Left lung (tissue), 10 donors: ENCODE results near the gene VPS45. TPM values are rescaled to one million over a fixed set of nuclear protein-coding genes. Genes with fewer than 3 reads are reported as not detected.
"Not testable (repeated sequence)": the region's sequence is repeated elsewhere in the genome, so short reads cannot be mapped to it uniquely, and the experiment has no call there.

ENCODE experiments used
- ATAC-seq: fragments of 200-7000 bp; cut with Tn5 transposase; one replicate; pipeline ENCODE4 v1.9.1; 2020; ENCODE audit warnings: moderate library complexity
- DNase-seq, 4 donors: peaks; one replicate each; pipeline ENCODE4 v3.0.0-alpha.2; 2013 to 2020
- H3K27ac ChIP-seq, 2 donors: fragments of 200-600 bp; sonication (generic) in 1 of 2; one replicate each; pipeline versions ENCODE4 v1.5.0 to v1.8.0; 2020 to 2021
- H3K27me3 ChIP-seq, 2 donors: fragments of 200-600 bp; sonication (generic) in 1 of 2; one replicate each; pipeline versions ENCODE4 v1.5.0 to v1.8.0; 2020 to 2021
- H3K36me3 ChIP-seq, 2 donors: fragments of 200-600 bp; sonication (generic) in 1 of 2; one replicate each; pipeline versions ENCODE4 v1.5.0 to v1.8.0; 2020 to 2021
- H3K4me1 ChIP-seq, 2 donors: fragments of 200-600 bp; one replicate each; pipeline ENCODE4 v1.8.0; 2021
- H3K4me3 ChIP-seq, 2 donors: fragments of 200-600 bp; sonication (generic) in 1 of 2; one replicate each; pipeline versions ENCODE4 v1.5.0 to v1.8.0; 2020 to 2021; ENCODE audit warnings: mild to moderate bottlenecking in 1 of 2
- H3K9me3 ChIP-seq, 2 donors: fragments of 200-600 bp; sonication (generic) in 1 of 2; one replicate each; pipeline versions ENCODE4 v1.5.0 to v1.8.0; 2020 to 2021
- intact Hi-C, 2 donors: fragments of 100-400 bp; cut with DNase I; formaldehyde crosslinking; loops; one replicate each; pipeline versions ENCODE4 v1.11.2 to v1.14.2; 2022
- polyA plus RNA-seq, 6 donors: library from polyadenylated mRNA; unstranded; fragments of 120-200 nt; gene quantifications; one replicate each; pipeline ENCODE4 v1.2.1, GENCODE V29; 2013; ENCODE audit not compliant: insufficient read length in 6 of 6
- total RNA-seq, 2 donors: library from RNA; stranded (reverse); fragmentation: NEBNext Ultra II Directional; extraction: Animal tissue kit (Norgen Biotek cat#: 25700); gene quantifications; one replicate each; pipeline ENCODE4 v1.2.1, GENCODE V29; 2021
- TF ChIP-seq, protein P1 (sequence below), 2 donors: fragments of 200-600 bp; sonication (generic) in 1 of 2; IDR thresholded peaks; one replicate each; pipeline versions ENCODE4 v1.5.0 to v1.8.0; 2021; ENCODE audit warnings: antibody characterized with exemption in 2 of 2
- donor health status: DM: no; HTN: yes; CAD: no.
- donor health status: DM: no; HTN: no; CAD: no.

Gene VPS45
- total and polyA plus RNA-seq, 8 donors = 36.7 to 81.2 (median 68.3) TPM

DNA sequence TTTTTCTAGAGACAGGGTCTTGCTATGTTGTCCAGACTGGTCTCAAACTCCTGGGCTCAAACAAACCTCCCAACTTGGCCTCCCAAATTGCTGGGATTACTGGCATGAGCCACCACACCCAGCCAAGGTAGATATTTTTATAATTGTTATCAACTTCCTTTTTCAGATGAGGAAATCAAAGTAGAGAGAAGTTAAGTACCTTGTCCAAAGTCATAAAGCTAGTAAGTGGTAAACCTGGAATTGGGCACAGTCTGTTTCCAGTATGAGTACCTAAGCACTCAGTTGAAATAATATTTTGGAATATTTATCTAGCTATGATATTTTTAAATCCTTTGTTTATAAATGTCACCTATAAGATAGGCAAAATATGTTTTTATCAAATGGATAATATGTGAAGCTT is 59.9 kb downstream of the VPS45 start:
- TF ChIP-seq, protein P1, sequence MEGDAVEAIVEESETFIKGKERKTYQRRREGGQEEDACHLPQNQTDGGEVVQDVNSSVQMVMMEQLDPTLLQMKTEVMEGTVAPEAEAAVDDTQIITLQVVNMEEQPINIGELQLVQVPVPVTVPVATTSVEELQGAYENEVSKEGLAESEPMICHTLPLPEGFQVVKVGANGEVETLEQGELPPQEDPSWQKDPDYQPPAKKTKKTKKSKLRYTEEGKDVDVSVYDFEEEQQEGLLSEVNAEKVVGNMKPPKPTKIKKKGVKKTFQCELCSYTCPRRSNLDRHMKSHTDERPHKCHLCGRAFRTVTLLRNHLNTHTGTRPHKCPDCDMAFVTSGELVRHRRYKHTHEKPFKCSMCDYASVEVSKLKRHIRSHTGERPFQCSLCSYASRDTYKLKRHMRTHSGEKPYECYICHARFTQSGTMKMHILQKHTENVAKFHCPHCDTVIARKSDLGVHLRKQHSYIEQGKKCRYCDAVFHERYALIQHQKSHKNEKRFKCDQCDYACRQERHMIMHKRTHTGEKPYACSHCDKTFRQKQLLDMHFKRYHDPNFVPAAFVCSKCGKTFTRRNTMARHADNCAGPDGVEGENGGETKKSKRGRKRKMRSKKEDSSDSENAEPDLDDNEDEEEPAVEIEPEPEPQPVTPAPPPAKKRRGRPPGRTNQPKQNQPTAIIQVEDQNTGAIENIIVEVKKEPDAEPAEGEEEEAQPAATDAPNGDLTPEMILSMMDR (IDR thresholded peaks at IDR 0.05) = no peak
- Histone ChIP-seq H3K9me3 (no peaks in the 10 kb centered on the region), H3K4me1 (no peaks in the 10 kb centered on the region), H3K36me3 (no peaks in the 10 kb centered on the region), H3K4me3 (no peak overlapping the region), H3K27ac (no peak overlapping the region), H3K27me3 (no peaks in the 10 kb centered on the region)
- intact Hi-C loops = no loop called here
- DNase-seq (no peak), ATAC-seq (peak; percentile 46)

DNA sequence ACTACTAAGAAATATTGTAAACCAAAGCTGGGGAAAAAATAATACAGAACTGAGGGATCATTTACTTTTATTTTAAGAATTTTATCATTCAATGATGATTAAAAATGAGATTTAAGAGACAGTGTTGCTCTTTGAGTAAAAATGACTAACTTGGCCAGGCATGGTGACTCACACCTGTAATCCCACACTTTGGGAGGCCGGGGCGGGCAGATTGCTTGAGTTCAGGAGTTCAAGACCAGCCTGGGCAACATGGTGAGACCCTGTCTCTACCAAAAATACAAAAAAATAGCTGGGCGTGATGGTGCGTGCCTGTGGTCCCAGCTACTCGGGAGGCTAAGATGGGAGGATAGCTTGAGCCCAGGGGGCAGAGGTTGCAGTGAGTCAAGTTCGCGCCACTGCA is 60.3 kb downstream of the VPS45 start:
- TF ChIP-seq, protein P1 (IDR thresholded peaks at IDR 0.05) = no peak
- Histone ChIP-seq H3K36me3 (no peaks in the 10 kb centered on the region), H3K9me3 (no peaks in the 10 kb centered on the region), H3K27me3 (no peaks in the 10 kb centered on the region), H3K4me1 (no peaks in the 10 kb centered on the region), H3K4me3 (no peak overlapping the region), H3K27ac (no peak overlapping the region)
- no peak for ATAC-seq
- no peak for DNase-seq
- intact Hi-C loops = no loop called here

DNA sequence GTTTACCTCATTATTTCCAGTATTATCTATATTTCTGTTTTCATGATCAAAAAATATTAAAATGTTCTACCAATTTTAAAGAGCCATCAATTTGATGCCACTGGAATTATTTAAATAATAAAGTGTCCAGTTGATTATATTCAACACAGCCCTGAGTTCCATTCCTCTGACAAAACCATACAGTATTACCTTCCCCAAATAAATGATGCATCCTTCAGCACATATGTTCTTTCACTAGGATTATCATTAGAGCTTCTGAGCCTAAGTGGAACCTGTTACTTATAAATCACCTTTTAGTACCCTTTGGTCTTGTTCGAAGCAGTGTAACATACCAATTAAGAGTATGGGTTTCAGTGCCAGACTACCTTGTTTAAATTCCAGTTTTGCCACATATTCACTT is 64.8 kb downstream of the VPS45 start:
- TF ChIP-seq, protein P1 (IDR thresholded peaks at IDR 0.05) = no peak
- no peaks in the 10 kb centered on the region for H3K36me3 ChIP-seq
- H3K27ac ChIP-seq = no peak overlapping the region
- intact Hi-C loops = no loop called here
- H3K4me3 ChIP-seq = no peak overlapping the region
- no peaks in the 10 kb centered on the region for H3K27me3 ChIP-seq
- ATAC-seq (no peak), DNase-seq (no peak)
- no peaks in the 10 kb centered on the region for H3K4me1 ChIP-seq
- H3K9me3 ChIP-seq = no peaks in the 10 kb centered on the region

DNA sequence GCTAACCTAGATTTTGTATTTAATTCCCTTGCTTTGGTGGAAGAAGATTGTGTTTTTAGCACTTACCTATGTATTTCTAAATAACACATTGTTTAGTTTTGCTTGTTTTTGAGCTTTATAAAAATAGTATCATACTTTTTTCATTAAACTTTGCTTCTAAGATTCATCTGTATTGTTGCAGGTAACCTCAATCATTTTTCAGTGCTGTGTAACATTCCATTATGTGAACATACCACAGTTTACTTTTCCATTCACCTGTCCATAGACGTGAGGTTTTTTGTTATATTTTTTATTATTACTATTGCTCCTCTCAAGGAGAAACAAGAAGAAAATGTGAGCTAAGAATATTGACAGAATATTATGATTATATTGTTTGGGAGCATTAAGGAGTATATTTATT is 67.0 kb downstream of the VPS45 start:
- TF ChIP-seq, protein P1 (IDR thresholded peaks at IDR 0.05) = no peak
- Histone ChIP-seq H3K9me3 (no peaks in the 10 kb centered on the region), H3K4me3 (no peak overlapping the region), H3K27ac (no peak overlapping the region), H3K36me3 (no peaks in the 10 kb centered on the region), H3K27me3 (no peaks in the 10 kb centered on the region), H3K4me1 (no peaks in the 10 kb centered on the region)
- no peak for ATAC-seq
- intact Hi-C loops = no loop called here
- DNase-seq = no peak

DNA sequence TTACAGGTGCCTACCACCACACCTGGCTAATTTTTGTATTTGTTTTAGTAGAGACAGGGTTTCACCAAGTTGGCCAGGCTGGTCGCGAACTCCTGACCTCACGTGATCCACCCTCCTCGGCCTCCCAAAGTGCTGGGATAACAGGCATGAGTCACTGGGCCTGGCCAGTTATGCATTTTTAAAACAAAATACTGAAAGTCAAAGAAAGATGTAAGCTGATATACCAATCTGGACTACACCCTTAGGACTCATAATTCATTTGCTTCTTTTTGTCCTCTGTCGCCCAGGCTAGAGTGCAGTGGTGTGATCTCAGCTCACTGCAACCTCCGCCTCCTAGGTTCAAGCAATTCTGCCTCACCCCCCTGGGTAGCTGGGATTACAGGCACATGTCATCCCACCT is 67.8 kb downstream of the VPS45 start:
- H3K4me3 ChIP-seq, intact Hi-C loops, H3K9me3 ChIP-seq, ATAC-seq, H3K4me1 ChIP-seq, H3K27ac ChIP-seq, DNase-seq, H3K36me3 ChIP-seq, H3K27me3 ChIP-seq: not testable (repeated sequence)

DNA sequence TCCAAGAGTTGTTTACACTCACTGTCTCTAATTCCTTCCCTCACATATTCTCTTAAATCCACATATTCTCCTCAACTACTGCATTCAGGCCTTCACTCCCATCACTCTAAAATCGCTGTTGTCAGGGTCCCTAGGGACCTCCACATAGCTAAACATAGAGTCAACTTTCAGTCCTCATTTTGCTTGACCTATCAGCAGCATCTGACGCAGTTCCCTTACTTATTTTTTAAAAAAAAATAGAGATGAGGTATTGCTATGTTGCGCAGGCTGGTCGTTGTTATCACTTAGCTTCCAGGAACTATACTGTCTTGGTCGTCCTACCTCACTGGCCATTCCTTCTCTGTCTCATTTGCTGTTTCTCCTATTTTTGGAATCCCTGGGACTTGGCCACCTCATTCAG is 70.5 kb downstream of the VPS45 start:
- no peaks in the 10 kb centered on the region for H3K9me3 ChIP-seq
- H3K27me3 ChIP-seq = no peaks in the 10 kb centered on the region
- intact Hi-C loops = no loop called here
- no peaks in the 10 kb centered on the region for H3K36me3 ChIP-seq
- H3K4me3 ChIP-seq = no peak overlapping the region
- DNase-seq (no peak), ATAC-seq (no peak)
- TF ChIP-seq, protein P1 (IDR thresholded peaks at IDR 0.05) = no peak
- H3K27ac ChIP-seq = no peak overlapping the region
- no peaks in the 10 kb centered on the region for H3K4me1 ChIP-seq
